SK-MEL-5 (cell line): Measurements from ENCODE around the gene FBXO3. TPM values are rescaled to one million over a fixed set of nuclear protein-coding genes. Genes with fewer than 3 reads are reported as not detected.

ENCODE experiments used
- DNase-seq: peaks from one replicate; pipeline ENCODE4 v3.0.0-alpha.2; 2016; ENCODE audit warnings: low read depth, low spot score
- in situ Hi-C: cut with HindIII; loops from 2 replicates; pipeline ENCODE4 v1.10.0; 2016; ENCODE audit warnings: low sequenced_read_pairs, high pct_unique_total_duplicates, low pct_unique_long_range_greater_than_20kb
- total RNA-seq: library from RNA; depleted of rRNA; stranded (reverse); fragments of >200 nt; shearing (Covaris generic); gene quantifications from 2 replicates; pipeline ENCODE4 v1.2.3, GENCODE V29; 2014

Gene FBXO3
- total RNA-seq, 1 experiment from 2014 or later, result 40.5 TPM

- in situ Hi-C loops, result no loop called here
These were observed 1.1 kb upstream of the FBXO3 start for GRCh38 chr11:33775467-33775807.

GRCh38 chr11:33774736-33775466, 581 bp upstream of the FBXO3 start:
- peak; percentile 5 for DNase-seq

More at GRCh38 chr11:33775467-33775807, 1.1 kb upstream of the FBXO3 start:
- no peak for DNase-seq

GRCh38 chr11:33773404-33773986, 825 bp downstream of the FBXO3 start:
- DNase-seq, result peak; percentile 7
- in situ Hi-C loops, result no loop called here

More at GRCh38 chr11:33774736-33775466, 581 bp upstream of the FBXO3 start:
- in situ Hi-C loops, result no loop called here

GRCh38 chr11:33772870-33773269, 1.4 kb downstream of the FBXO3 start:
- in situ Hi-C loops, result no loop called here
- no peak for DNase-seq

GRCh38 chr11:33772300-33772699, 2.0 kb downstream of the FBXO3 start:
- DNase-seq, result no peak
- in situ Hi-C loops, result no loop called here

- in situ Hi-C loops, result no loop called here
- DNase-seq, result no peak
These were observed 4.1 kb downstream of the FBXO3 start for GRCh38 chr11:33770236-33770635.

- in situ Hi-C loops, result no loop called here
These were observed 4.8 kb downstream of the FBXO3 start for GRCh38 chr11:33769542-33769941.

GRCh38 chr11:33767624-33768023, 6.7 kb downstream of the FBXO3 start:
- in situ Hi-C loops, result no loop called here
- DNase-seq, result no peak

More at GRCh38 chr11:33769542-33769941, 4.8 kb downstream of the FBXO3 start:
- no peak for DNase-seq

GRCh38 chr11:33766085-33766484, 8.2 kb downstream of the FBXO3 start:
- no peak for DNase-seq
- in situ Hi-C loops, result no loop called here

GRCh38 chr11:33761471-33761870, 12.8 kb downstream of the FBXO3 start:
- DNase-seq, result no peak
- in situ Hi-C loops, result no loop called here

GRCh38 chr11:33753304-33753967, 20.9 kb downstream of the FBXO3 start:
- DNase-seq, result no peak
- in situ Hi-C loops, result no loop called here

- in situ Hi-C loops, result no loop called here
- DNase-seq, result no peak
These were observed 22.4 kb downstream of the FBXO3 start for GRCh38 chr11:33751878-33752277.

- DNase-seq, result no peak
- in situ Hi-C loops, result no loop called here
These were observed 26.3 kb downstream of the FBXO3 start for GRCh38 chr11:33747979-33748378.

GRCh38 chr11:33743291-33743690, 31.0 kb downstream of the FBXO3 start:
- in situ Hi-C loops, result no loop called here
- DNase-seq, result no peak

GRCh38 chr11:33742249-33742851, 32.0 kb downstream of the FBXO3 start:
- in situ Hi-C loops, result no loop called here
- DNase-seq, result peak; percentile 57

- DNase-seq, result no peak
- in situ Hi-C loops, result no loop called here
These were observed 32.5 kb downstream of the FBXO3 start for GRCh38 chr11:33741806-33742205.

- DNase-seq, result no peak
- in situ Hi-C loops, result no loop called here
These were observed 36.9 kb downstream of the FBXO3 start for GRCh38 chr11:33737362-33737821.

GRCh38 chr11:33736148-33736812, 38.0 kb downstream of the FBXO3 start, which contains the start of gene CD59:
Gene CD59, minus strand, starts transcription at chr11:33736423. Its CDS starts 13,978 bp downstream, at chr11:33722445.
- in situ Hi-C loops, result no loop called here
- DNase-seq, result peak; percentile 91
